GM10266 (cell line): ENCODE results near the gene ZNF805.
"Not testable (repeated sequence)": the region's sequence is repeated elsewhere in the genome, so short reads cannot be mapped to it uniquely, and the experiment has no call there.

Experiments used
- DNase-seq: peaks from one replicate; pipeline ENCODE4 v3.0.0; 2012; ENCODE audit errors: extremely low spot score
- CTCF ChIP-seq: IDR thresholded peaks from 2 replicates; pipeline ENCODE4 v1.5.1; 2012; ENCODE audit warnings: mild to moderate bottlenecking, low read depth; ENCODE audit not compliant: control insufficient read depth, insufficient read depth; ENCODE audit errors: missing control alignments

Gene ZNF805

GRCh38 chr19:57244513-57244912, 4.1 kb downstream of the ZNF805 start:
- no peak for TF ChIP-seq CTCF
- DNase-seq = no peak

GRCh38 chr19:57245066-57245465, 4.6 kb downstream of the ZNF805 start:
- TF ChIP-seq CTCF = no peak
- no peak for DNase-seq

- DNase-seq = no peak
- no peak for TF ChIP-seq CTCF
These were observed 5.5 kb downstream of the ZNF805 start for GRCh38 chr19:57245959-57246358.

GRCh38 chr19:57248646-57249045, 8.2 kb downstream of the ZNF805 start:
- TF ChIP-seq CTCF = no peak
- DNase-seq = no peak

GRCh38 chr19:57249329-57249728, 8.9 kb downstream of the ZNF805 start:
- DNase-seq = no peak
- TF ChIP-seq CTCF = no peak

GRCh38 chr19:57253767-57254166, 13.3 kb downstream of the ZNF805 start:
- not testable (repeated sequence) for DNase-seq

- no peak for DNase-seq
- TF ChIP-seq CTCF = no peak
These were observed 21.6 kb downstream of the ZNF805 start for GRCh38 chr19:57262044-57262443.

GRCh38 chr19:57263244-57263741, 22.9 kb downstream of the ZNF805 start:
- no peak for DNase-seq

More at GRCh38 chr19:57263244-57263741, 22.9 kb downstream of the ZNF805 start:
- no peak for TF ChIP-seq CTCF
